HK-2 (cell line): ENCODE measurements around the gene NRL.

Source experiments
- DNase-seq: peaks from one replicate; pipeline ENCODE4 v3.0.0-alpha.2; 2018; ENCODE audit not compliant: unreplicated experiment

Gene NRL

GRCh38 chr14:24144451-24144850 lies 29.7 kb upstream of the NRL start:
- no peak for DNase-seq

- DNase-seq = no peak
Measured at GRCh38 chr14:24143511-24143910, 28.8 kb upstream of the NRL start.

GRCh38 chr14:24141097-24141880 lies 26.5 kb upstream of the NRL start, which contains the start of gene EMC9:
EMC9 (minus strand) TSS chr14:24141591; CDS start chr14:24141304, 287 bp downstream.
- DNase-seq = peak; percentile 99

DNA sequence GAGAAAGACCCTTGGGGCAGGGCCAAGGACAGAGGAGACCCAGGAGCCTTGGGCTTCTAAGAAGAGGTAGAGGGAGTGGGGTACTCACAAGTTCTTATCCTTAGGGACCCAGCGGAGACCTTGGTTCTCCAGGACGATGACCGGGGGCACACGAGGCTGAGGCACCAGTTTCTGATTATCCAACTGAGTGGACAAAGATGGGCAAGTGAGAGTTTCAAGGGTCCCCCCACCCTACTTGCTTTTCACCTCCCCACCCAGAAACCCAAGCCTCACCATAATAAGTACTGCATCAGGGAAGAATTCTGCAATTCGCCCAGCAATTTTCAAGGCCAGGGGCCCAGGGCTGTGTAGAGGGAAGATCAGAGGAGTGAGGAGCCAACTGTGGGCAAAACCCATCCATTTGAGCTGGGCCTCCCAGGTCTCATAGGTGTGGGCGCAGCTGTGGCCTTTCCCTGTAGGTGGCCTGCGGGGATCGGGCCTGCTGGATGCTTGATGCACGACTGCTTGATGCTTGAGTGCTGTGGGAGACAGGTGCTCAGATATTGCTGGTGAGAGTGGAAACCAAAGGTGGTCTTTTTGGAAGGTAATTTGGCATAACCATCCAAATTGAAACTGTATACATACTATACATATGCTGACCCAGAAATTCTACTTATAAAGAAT lies 24.7 kb upstream of the NRL start:
- DNase-seq = no peak

GRCh38 chr14:24138396-24139271 lies 23.9 kb upstream of the NRL start:
- no peak for DNase-seq

DNA sequence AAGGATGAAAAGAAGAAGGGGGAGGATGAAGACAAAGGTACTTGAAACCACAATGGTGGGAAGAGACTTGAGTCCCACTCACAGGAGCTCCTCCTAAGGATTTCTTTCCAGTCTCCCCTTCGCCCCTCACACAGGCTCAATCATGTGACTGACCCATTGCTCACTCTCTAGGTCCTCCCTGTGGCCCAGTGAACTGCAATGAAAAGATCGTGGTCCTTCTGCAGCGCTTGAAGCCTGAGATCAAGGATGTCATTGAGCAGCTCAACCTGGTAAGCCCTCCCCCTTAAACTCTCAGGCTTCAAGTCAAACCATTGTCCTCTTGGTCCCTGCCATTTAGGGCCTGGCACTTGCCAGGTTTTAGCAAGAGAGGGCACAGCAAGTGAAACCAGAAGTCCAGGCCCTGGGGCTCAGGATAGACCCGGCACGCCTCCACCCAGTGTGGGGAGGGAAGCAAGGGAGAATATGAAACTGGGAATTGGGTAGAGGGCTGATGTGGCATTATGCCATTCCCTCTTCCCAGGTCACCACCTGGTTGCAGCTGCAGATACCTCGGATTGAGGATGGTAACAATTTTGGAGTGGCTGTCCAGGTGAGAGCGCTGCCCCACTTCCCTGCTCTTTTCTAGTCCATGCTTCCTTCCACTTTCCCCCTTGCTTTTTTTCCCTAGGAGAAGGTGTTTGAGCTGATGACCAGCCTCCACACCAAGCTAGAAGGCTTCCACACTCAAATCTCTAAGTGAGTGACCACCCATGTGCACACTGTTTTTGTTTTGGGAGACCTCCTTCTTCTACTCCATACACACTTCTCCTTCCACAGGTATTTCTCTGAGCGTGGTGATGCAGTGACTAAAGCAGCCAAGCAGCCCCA lies 23.0 kb upstream of the NRL start:
- DNase-seq = no peak

- DNase-seq = no peak
Measured at GRCh38 chr14:24136684-24137528, 22.2 kb upstream of the NRL start.

DNA sequence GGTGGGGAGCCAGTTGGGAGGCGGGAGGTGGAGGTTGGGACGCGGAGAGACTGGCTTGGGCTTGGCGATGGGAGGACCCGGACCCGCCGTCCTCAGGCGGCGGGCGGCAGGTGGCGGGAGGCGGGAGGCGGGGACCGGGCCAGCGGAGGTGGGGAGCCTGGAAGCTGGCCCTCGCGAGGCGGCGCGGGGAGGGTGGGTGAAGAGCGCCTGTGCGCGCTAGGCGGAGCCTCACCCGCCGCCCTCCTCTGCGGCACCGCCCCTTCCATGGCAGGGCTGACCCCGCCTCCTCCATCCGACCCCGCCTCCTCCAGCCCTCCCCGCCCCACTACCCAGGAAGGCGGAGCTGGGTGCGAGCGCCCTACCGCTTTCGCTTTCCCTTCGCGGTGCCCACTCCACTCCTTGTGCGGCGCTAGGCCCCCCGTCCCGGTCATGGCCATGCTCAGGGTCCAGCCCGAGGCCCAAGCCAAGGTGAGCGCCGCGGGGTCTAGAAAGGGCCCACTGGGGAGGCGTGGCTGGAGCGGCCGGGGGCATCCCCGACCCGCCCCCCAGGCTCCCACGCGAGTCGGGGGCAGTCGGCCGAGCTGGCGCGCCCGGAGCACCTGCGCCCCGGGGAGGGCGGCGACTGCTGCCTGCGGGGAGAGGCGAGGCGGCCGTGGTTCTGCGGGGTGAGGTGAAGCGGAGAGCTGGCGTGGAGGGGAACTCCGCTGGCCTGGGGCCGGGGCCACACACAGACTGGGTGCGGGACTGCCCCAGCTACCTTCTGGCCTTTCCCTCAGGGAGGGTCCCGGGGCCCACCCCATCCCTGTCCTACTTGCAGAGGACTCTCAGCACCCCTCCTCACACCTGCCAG lies 21.3 kb upstream of the NRL start, which contains the start of gene PSME1:
Gene PSME1, plus strand, starts transcription at position 361 of the 850 bp plus-strand sequence. Its CDS starts 69 bp downstream, at position 430.
- DNase-seq = peak; percentile 91

DNA sequence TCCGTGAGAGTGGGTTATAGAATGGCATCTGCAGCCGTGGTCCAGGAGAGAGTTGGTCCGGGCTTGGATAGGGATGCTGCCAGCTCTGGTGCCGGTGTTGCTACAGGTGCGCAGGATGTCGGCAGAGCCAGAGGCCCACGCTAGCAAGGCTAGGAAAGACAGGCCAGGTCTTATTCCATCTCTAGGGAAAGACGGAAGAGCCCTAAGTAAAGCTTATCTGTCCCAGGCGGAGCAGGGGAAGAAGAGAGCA lies 20.8 kb upstream of the NRL start:
- DNase-seq = no peak

- DNase-seq = no peak
Measured at GRCh38 chr14:24133735-24134134, 19.0 kb upstream of the NRL start.

DNA sequence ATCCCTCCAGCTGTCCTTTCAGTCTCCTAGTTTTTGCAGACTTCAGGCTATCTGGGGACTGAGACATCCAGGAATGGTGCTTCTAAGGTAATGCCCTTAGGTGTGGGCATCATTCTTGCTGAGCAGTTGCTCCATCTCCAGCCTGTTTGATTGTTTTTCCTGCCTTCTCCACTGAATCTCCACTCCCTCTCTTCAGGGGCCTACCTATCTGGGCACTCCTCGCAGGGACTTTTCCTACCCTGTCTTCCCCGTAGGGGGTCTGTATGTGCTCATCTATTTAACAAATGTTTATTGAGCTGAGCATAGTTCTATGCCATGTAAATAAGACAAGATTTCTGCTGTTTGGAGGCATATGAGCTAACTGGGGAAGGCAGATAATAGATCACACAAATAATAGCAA lies 18.2 kb upstream of the NRL start:
- DNase-seq = no peak

DNA sequence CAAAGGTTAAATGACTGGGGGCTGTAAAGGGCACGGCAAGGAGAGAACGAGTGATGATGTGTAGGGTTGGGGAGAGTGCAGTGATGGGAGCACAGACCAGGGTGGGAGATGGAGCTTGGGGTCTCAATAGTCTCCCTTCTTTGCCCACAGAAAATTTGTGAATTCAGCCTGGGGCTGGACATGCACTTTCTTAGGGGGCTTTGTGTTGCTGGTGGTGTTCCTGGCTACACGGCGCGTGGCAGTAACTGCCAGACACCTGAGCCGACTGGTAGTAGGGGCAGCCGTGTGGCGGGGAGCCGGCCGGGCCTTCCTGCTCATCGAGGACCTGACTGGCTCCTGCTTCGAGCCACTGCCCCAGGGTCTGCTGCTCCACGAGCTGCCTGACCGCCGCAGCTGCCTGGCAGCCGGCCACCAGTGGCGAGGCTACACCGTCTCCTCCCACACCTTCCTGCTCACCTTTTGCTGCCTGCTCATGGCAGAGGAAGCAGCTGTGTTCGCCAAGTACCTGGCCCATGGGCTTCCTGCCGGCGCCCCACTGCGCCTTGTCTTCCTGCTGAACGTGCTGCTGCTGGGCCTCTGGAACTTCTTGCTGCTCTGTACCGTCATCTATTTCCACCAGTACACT lies 17.4 kb upstream of the NRL start:
- DNase-seq = no peak

- DNase-seq = no peak
Measured at GRCh38 chr14:24131549-24131966, 16.8 kb upstream of the NRL start.

- no peak for DNase-seq
Measured at GRCh38 chr14:24130717-24131548, 16.2 kb upstream of the NRL start.

- no peak for DNase-seq
Measured at GRCh38 chr14:24130380-24130716, 15.6 kb upstream of the NRL start, which contains the start of gene FITM1. FITM1 (plus strand) TSS chr14:24130659; CDS start chr14:24131564, 905 bp downstream.

GRCh38 chr14:24129410-24129998 lies 14.8 kb upstream of the NRL start:
- no peak for DNase-seq

DNA sequence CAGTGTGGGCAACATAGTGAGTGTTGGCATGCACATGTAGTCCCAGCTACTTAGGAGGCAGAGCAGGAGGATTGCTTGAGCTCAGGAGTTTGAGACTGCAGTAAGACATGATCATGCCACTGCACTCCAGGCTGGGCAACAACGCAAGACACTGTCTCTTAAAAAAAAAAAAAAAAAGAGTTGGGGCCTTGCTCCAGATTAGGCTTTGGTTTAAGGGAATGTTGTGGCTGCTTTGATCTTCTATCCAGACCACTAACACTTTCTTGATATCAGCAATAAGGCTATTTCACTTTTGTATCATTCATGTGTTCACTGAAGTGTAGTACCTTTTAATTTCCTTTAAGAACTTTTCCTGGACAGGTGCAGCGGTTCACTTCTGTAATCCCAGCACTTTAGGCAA lies 12.9 kb upstream of the NRL start:
- no peak for DNase-seq

GRCh38 chr14:24126939-24127338 lies 12.2 kb upstream of the NRL start:
- DNase-seq = no peak
